HG03159 (cell line): ENCODE data around the gene NBEAL1.
"Not testable (repeated sequence)": the region's sequence is repeated elsewhere in the genome, so short reads cannot be mapped to it uniquely, and the experiment has no call there.

Source experiments
- ATAC-seq: cut with Tn5 transposase; IDR thresholded peaks from one replicate; pipeline ENCODE4 v1.9.1; 2021; ENCODE audit warnings: mild to moderate bottlenecking, moderate library complexity; ENCODE audit not compliant: unreplicated experiment

NBEAL1 gene

DNA sequence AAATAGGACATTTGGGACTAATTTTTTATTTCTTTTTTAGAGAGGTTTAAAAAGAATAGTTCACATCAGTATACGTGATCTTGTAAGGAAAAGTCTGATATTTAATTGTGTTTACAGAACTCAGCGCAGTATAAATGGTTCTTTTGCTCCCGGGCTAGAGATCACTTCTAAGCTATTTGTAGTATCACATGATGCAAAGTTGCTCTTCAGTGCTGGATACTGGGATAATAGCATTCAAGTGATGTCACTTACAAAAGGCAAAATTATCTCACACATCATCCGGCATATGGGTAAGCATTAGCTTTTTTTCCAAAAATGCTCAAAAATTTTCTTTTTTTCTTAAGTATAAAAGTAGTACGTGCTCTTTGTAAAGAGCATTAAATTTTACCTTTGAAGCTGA is 186.8 kb downstream of the NBEAL1 start:
- ATAC-seq: no peak

DNA sequence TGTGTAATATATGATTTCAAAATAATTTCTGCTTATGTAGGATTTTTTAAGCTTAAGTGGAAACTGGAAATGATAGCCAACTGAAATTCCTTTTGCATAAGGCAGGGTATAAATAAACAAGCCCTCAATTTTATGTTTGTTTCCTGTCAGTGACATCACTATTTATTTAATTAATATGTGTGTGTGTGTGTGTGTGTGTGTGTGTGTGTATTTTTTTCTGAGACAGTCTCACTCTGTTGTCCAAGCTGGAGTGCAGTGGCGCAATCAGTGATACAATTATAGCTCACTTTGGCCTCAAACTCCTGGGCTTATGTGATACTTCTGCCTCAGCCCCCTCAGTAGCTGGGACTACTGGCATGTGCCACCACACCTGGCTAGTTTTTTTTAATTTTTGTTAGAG is 194.9 kb downstream of the NBEAL1 start:
- no peak for ATAC-seq

DNA sequence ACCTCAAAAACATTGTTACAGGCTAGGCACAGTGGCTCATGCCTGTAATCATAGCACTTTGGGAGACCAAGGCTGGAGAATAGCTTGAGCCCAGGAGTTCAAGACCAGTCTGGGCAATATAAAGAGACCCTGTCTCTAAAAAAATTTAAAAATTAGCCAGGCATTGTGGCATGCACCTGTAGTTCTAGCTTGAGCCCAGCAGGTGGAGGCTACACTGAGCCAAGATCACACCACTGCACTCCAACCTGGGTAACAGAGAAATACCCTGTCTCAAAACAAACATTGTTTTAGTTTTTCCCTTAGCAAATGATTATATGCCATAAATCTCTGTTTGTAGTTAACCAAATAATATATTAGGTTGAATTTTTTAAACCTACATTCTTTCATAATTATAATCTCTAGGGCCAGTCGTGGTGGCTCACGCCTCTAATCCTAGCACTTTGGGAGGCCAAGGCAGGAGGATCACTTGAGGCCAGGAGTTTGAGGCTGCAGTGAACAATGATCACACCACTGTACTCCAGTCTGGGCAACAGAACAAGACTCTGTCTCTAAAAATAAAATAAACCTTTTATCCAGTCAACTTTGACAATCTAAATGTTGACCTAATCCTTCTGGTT is 210.9 kb downstream of the NBEAL1 start:
- no peak for ATAC-seq

- ATAC-seq: not testable (repeated sequence)
Observed at GRCh38 chr2:203229674-203230073, 215.0 kb downstream of the NBEAL1 start.

DNA sequence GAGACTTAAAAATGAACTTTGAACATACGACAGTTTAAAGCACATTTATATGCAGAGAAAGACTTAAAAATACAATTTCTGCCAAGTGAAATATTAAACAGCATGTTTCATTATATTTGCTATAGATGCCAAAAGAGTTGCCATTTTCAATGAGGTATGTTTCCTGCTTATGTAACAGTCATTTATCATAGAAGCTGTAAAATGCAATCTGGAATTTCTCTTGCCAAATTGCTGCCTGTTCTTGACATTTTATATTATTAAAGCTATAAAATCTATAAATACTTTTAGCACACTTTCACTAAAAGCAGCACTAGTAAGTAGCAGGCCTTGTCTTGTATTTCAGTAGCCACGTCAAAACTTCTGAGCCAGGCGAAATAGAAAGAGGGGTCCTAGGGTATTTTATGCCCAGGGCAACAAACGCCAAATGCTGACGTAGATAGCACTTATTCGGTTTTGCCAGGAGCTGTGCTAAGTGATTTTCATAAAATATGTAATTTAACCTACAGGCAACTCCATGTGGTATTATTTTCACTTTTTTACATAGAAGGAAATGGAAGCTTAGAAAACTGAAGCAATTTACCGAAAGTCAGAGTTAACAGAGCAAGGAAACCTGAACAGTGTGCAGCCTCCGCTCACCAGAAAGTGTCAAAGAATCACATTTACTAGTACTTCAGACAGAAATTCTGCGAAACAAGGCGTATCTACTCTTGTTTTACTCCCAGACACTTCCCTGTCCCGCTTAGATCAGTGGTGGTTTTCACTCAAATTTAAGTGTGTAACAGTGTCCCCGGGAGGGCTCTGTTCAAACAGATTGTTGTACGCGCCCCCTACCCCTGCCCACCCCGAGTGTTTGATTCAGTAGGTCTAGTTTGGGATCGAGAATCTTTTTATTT is 222.9 kb downstream of the NBEAL1 start:
- no peak for ATAC-seq

DNA sequence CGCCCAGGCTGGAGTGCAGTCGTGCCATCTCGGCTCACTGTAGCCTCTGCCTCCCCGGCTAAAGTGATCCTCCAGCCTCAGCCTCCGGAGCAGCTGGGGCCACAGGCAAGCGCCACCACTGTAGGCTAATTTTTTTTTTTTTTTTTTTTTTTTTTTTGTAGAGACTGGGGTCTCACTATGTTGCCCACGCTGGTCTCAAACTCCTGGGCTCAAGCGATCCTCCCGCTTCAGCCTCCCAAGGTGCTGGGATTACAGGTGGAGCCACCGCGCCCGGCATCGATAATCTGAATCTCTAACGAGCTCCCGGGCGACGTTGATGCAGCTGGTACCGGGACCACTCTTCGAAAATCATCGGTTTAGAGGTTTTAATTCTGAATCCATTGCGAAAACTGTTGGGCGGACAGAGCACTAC is 223.6 kb downstream of the NBEAL1 start:
- peak; percentile 0 for ATAC-seq

DNA sequence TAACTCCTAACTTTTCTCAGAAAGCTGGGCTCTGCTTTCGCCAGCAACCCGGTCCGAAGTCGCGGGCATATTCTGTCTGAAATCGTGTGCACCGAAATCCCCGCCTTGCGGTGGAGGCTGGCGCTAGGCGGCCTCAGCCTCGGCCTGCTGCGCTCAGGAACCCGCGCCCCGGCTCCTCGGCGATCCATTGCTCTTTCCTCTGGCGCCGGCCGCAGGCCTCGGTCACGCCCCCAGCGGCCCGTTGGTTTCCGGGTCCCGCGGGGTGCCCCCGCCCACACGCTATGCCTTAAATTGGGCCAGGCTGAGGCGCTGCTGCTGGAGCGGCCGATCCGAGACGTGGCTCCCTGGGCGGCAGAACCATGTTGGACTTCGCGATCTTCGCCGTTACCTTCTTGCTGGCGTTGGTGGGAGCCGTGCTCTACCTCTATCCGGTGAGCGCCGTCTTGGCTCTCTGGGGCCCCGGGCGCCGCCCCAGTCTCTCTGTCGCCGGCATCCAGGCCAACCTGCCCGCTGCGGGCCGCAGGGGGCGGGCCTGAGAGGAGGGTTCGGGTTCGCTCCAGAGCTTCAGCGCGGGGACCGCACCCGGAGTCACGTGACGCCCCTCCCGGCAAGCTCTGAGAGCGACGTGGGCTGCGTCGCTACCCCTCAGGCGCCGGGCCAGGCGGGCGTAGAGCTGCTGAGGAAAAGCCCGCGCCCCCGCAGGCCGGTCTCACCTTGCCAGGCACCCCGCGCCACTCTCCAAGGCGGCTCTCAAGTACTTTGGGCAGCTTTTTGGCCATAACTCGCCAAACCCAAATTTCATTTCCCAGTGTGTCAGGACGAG is 224.2 kb downstream of the NBEAL1 start, which contains the start of gene CYP20A1:
Gene CYP20A1, plus strand, starts transcription at position 315 of the 823 bp plus-strand sequence. Its CDS starts 45 bp downstream, at position 360.
- ATAC-seq: peak; percentile 84

- no peak for ATAC-seq
Observed at GRCh38 chr2:203240491-203240890, 225.8 kb downstream of the NBEAL1 start.

DNA sequence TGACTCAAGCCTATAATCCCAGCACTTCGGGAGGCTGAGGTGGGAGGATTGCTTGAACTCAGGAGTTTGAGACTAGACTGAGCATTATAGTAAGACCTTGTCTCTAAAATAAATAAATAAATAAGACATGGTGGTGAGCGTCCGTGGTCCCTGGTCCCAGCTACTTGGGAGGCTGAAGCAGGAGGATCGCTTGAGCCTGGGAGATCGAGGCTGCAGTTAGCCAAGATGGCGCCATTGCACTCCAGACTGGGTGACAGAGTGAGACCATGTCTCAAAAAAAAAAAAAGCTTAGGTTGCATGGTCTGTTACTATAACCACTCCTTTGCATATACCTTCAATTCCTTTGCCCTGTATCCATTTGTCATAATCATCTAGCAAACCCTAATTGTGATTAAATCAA is 227.8 kb downstream of the NBEAL1 start:
- ATAC-seq: no peak

GRCh38 chr2:203246646-203247045 is 232.0 kb downstream of the NBEAL1 start:
- no peak for ATAC-seq

DNA sequence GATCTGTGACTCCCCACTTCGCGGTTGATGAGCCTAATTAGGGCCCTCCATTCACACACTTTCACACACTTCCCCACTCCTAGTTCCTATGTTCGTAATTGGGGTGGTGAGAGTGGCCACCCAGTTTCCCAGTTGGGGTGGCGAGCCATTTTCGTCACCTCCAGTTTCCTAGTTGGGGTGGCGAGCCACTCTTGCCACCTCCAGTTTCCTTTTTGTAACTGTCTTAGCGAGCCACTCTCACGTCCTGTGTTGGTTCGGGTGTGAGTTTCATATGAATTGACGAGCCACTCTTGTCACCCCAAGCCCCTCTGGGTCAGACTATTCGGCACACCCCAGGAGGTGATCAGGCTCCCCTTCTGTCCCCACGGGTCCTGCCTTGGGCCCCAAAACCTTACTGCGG is 238.1 kb downstream of the NBEAL1 start:
- ATAC-seq: no peak

DNA sequence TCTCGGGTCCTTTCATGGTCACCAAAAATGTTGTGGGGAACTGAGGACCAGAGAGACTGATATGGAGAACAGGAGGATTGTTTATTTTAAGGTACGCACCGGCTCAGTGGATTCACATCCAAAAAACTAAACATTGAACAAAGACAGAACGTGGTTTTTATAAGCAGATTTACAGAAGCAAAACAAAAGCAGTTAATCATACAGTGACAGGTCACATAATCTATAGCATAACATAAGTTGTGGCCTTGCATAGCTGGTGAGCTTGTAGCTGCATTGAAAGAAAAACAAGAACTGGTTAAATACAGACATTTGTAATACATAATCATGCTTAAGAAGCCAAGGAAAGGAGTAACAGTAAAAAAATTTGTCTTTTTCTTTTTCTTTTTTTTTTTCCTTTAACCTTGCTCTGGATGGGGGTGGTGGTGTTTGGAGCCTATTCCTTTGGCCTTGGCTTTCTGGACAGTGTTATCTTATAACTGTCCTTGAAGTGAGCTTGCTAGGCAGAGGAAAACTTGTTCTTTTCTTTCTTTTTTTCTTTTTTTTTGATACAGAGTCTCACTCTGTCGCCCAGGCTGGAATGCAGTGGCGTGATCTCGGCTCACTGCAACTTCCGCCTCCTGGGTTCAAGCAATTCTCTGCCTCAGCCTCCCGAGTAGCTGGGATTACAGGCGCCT is 238.9 kb downstream of the NBEAL1 start:
- not testable (repeated sequence) for ATAC-seq

DNA sequence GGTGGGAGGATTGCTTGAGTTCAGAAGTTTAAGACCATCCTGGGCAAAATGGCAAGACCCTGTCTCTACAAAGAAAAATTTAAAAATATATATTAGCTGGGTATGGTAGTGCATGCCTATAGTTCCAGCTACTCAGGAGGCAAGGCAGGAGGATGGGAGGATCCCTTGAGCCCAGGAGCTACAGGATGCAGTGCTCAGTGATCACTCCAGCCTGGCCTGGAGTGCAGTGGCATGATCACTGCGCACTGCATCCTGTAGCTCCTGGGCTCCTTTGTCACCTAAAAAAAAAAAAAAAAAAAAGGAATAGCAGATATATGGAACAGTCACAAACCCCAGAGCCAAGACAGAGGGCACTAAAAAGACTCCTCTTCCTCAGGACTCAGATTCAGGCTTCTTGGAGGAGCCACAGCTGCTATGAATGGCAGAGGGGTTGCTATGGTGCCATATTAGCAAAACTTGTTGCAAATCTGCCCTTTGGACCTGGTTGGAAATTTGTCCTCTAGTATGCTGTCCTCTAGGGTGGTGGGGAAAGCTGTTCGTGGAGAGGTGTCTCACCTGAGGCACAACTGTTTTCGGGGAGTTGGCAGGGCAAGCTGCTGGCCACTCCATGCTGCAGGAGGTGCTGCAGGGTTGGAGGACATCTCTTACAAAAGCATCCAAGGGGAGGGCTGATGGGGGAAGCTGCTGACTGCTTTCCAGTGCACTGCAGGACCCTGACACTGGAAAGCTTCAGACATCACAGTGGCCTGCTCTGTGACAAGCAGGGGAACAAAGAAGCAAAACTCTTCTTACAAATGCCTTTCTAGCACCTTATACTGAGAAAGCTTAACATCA is 246.9 kb downstream of the NBEAL1 start:
- ATAC-seq: no peak
